22Rv1 (cell line): ENCODE measurements around the gene TAOK3.

Experiments
- H3K27ac ChIP-seq: fragments of 450-650 bp; 2 replicates; pipeline ENCODE4 v1.5.1; 2017
- CTCF ChIP-seq: fragments of 450-650 bp; IDR thresholded peaks from 2 replicates; pipeline ENCODE4 v1.5.1; 2017; ENCODE audit warnings: mild to moderate bottlenecking
- ZFX ChIP-seq: fragments of 450-650 bp; IDR thresholded peaks from 2 replicates; pipeline ENCODE4 v1.6.1; 2017; ENCODE audit warnings: antibody characterized with exemption, borderline replicate concordance

Gene TAOK3

DNA sequence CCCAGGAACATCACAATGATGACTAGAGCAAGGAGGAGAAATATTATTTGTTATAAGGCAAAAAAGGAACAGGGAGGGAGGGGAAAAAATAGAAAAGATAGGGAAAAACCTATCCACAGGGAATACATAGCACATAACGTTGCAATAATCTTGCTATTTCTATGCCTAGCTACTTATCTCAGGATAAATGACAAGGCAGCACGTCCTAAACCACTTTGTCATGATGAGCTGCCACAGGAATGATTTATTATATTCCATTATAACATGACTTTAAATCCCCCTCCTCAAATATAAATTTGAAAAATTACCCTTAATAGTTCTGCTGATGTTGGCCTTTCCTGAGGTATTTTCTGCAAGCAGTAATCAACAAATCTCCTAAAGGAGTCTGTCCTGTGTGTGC is 160.1 kb downstream of the TAOK3 start:
- TF ChIP-seq ZFX: no peak
- no peak overlapping the region for H3K27ac ChIP-seq

DNA sequence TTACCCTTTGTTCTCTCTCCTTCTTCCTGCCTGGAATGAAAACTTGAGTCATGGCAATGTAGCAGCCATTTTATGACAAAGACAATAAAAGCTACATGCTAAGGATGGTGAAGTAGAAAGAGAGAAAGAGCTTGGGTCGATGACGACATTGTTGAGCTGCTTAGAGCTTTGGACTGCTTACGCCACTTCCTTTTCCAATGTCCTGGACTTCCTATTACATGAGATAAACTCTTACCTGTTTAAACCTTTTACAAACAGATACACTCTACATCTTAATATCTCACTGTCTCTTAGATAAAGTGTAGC is 166.6 kb downstream of the TAOK3 start:
- H3K27ac ChIP-seq: no peak overlapping the region
- TF ChIP-seq CTCF (no peak), ZFX (no peak)

DNA sequence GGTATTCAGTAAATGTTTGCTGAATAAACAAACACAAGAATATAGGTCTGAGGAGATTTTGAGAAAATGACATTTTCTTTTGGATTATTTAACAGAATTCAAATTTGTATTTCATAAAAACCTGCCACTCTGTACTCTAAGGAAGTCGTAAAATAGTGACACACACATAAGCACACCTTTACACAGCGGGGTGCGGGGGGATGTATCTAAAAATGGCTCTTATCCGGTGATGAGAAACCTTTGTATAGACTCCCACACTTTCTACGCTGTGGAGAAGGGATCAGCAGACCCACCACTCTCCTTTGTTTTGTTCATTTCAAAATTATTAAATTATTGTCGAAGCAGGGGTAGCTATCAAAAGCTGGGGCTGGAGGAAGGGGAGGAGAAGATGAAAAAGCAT is 178.7 kb downstream of the TAOK3 start:
- TF ChIP-seq ZFX: no peak
- no peak overlapping the region for H3K27ac ChIP-seq

GRCh38 chr12:118193477-118193876 is 179.2 kb downstream of the TAOK3 start:
- no peak for TF ChIP-seq ZFX
- no peak for TF ChIP-seq CTCF
- H3K27ac ChIP-seq: no peak overlapping the region

DNA sequence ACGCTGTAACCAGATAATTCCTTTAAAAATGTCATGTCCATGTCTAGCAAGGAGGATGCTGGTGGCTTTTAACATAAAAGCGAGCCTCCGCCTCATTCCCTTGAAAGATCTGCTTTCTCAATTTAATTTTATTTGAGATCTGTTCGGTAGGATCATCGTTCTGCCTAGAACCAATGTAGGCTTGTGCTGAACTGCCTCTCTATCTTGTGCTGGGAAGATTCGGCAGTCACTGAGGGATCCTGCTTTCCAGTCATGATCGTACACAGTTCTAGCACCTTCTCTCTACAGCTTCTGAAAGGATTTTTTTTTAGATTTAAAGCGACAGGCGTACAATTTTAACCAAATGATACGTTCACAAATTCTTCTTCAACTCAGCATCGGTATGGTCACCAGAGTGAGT is 182.4 kb downstream of the TAOK3 start:
- TF ChIP-seq ZFX: no peak
- TF ChIP-seq CTCF: no peak
- no peak overlapping the region for H3K27ac ChIP-seq

DNA sequence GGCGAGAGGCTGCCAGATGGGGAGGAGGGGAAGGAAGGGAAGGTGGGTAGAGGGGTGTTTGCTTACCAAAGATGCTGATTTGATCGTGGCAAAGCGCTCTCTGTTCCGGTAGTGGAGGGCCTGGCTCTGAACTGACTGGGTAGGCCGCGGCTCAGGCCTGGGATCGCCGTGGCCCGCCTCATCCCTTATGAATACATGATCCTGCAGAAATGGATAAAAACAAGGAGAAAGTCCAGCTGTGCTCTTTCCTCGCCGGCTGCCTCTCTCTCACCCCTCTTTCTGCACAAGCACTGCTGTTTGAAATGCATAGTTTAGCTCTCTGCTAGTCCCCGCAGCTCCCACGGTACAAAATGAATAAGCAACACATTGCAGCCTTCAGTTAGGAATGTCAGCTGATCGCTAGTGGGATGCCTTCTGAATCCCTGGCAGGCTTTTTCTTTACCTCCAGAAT is 182.9 kb downstream of the TAOK3 start:
- TF ChIP-seq ZFX (no peak), CTCF (no peak)
- no peak overlapping the region for H3K27ac ChIP-seq

- H3K27ac ChIP-seq: no peak overlapping the region
- TF ChIP-seq CTCF (no peak), ZFX (no peak)
These were observed 183.9 kb downstream of the TAOK3 start for GRCh38 chr12:118188690-118189371.

DNA sequence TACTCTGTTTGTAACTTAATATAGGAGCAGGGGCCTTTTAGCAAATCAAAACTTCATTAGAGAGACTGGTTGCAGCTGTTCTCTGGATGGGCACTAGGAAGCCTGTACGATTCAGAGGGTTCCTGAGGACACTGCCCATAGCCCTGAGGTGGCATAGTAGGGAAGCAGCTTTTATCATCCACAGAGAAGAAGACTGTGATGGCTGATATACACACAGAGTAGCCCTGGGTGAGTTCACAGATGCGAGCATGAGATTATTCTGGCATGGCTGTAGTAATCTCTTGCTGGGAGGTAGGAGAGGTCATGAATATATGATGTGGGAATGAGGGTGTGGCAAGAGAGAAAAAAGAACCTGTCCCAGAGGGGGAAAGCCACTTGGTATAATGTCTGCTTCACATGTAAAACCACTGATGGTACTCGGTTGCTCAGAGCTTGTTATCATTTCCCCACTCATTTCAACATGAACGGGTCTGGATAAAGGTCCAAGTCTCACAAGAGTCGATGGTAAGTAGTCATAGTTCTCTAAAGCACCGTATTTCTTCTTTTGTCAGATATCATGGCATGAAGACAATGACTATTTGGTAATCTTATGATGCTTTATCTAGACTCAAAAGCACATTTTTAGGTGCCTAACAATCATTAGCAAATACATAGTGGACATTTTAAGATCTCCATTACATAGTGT is 184.8 kb downstream of the TAOK3 start:
- TF ChIP-seq ZFX (no peak), CTCF (no peak)
- H3K27ac ChIP-seq: no peak overlapping the region
